Hair follicular keratinocyte (primary cell): ENCODE results near the gene FOXC1. TPM values are rescaled to one million over a fixed set of nuclear protein-coding genes. Genes with fewer than 3 reads are reported as not detected.

Experiments
- total RNA-seq: library from RNA; depleted of rRNA; stranded (reverse); fragments of >200 nt; gene quantifications from 2 replicates; pipeline ENCODE4 v1.2.3, GENCODE V29; 2015

The FOXC1 gene
- total RNA-seq: 1.6 and 3.5 TPM in 2 replicates

DNA sequence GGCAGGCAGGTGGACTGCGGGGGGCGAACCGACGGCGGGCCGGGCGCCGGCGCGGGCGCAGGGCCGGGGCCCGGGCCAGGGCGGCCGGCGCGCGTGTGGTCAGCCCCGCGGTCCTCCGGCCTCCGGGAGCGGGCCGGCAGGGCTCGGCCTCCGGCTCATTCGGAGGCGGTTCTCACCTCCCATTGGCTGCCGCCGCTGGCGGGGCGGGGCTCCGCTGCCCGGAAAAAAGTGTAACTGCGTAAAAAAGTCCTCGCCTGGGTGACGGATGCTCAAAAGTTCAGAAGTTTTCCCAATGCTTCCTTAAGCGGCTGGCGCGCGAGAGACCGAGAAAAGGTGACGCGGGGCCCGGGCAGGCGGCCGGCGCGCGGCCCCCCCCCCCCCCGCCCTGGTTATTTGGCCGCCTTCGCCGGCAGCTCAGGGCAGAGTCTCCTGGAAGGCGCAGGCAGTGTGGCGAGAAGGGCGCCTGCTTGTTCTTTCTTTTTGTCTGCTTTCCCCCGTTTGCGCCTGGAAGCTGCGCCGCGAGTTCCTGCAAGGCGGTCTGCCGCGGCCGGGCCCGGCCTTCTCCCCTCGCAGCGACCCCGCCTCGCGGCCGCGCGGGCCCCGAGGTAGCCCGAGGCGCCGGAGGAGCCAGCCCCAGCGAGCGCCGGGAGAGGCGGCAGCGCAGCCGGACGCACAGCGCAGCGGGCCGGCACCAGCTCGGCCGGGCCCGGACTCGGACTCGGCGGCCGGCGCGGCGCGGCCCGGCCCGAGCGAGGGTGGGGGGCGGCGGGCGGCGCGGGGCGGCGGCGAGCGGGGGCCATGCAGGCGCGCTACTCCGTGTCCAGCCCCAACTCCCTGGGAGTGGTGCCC, at the start of gene FOXC1:
TSS of gene FOXC1 (plus strand) at position 268 of the 849 bp plus-strand sequence. CDS start at position 799, 531 bp downstream.

Other genes starting within 250 kb of the FOXC1 start
- gene FOXF2, start 220.3 kb upstream of the FOXC1 start, total RNA-seq: 0.49 TPM in 1 of 2 replicates, not detected in the other